CD4-positive, alpha-beta T cell treated with Interleukin-17A for 4 hours (primary cell): ENCODE data around the gene CC2D2B.
"Not testable (repeated sequence)": the region's sequence is repeated elsewhere in the genome, so short reads cannot be mapped to it uniquely, and the experiment has no call there.

ENCODE experiments used
- DNase-seq: peaks from one replicate; pipeline ENCODE4 v3.0.0-alpha.2; 2020; ENCODE audit warnings: mixed read lengths

Gene CC2D2B

GRCh38 chr10:96022739-96023138 lies 115.0 kb downstream of the CC2D2B start:
- no peak for DNase-seq

GRCh38 chr10:96023168-96023567 lies 115.4 kb downstream of the CC2D2B start:
- DNase-seq = no peak

- DNase-seq = no peak
Measured at GRCh38 chr10:96025566-96025965, 117.8 kb downstream of the CC2D2B start.

GRCh38 chr10:96034625-96035024 lies 126.8 kb downstream of the CC2D2B start:
- no peak for DNase-seq

- DNase-seq = no peak
Measured at GRCh38 chr10:96038476-96039387, 131.0 kb downstream of the CC2D2B start.

- no peak for DNase-seq
Measured at GRCh38 chr10:96041146-96041545, 133.4 kb downstream of the CC2D2B start.

GRCh38 chr10:96043033-96043892 lies 135.5 kb downstream of the CC2D2B start, which contains the start of gene CCNJ:
Gene CCNJ (plus strand): TSS chr10:96043583. CDS start chr10:96044394, 811 bp downstream.
- DNase-seq = peak; percentile 84

GRCh38 chr10:96043893-96044715 lies 136.3 kb downstream of the CC2D2B start:
- DNase-seq = peak; percentile 57

GRCh38 chr10:96044736-96045135 lies 137.0 kb downstream of the CC2D2B start:
- DNase-seq = no peak

GRCh38 chr10:96046546-96046945 lies 138.8 kb downstream of the CC2D2B start:
- DNase-seq = no peak

GRCh38 chr10:96047004-96047649 lies 139.4 kb downstream of the CC2D2B start:
- DNase-seq = no peak

GRCh38 chr10:96047925-96048324 lies 140.2 kb downstream of the CC2D2B start:
- not testable (repeated sequence) for DNase-seq

GRCh38 chr10:96049340-96049739 lies 141.6 kb downstream of the CC2D2B start:
- no peak for DNase-seq

- DNase-seq = no peak
Measured at GRCh38 chr10:96053985-96054384, 146.2 kb downstream of the CC2D2B start.

GRCh38 chr10:96056787-96057186 lies 149.0 kb downstream of the CC2D2B start:
- DNase-seq = no peak

- DNase-seq = no peak
Measured at GRCh38 chr10:96061232-96061631, 153.5 kb downstream of the CC2D2B start.

- DNase-seq = no peak
Measured at GRCh38 chr10:96072674-96073073, 164.9 kb downstream of the CC2D2B start.

- no peak for DNase-seq
Measured at GRCh38 chr10:96073722-96074121, 165.9 kb downstream of the CC2D2B start.

- DNase-seq = no peak
Measured at GRCh38 chr10:96074776-96075175, 167.0 kb downstream of the CC2D2B start.

GRCh38 chr10:96075977-96076376 lies 168.2 kb downstream of the CC2D2B start:
- DNase-seq = no peak

- DNase-seq = no peak
Measured at GRCh38 chr10:96077156-96077555, 169.4 kb downstream of the CC2D2B start.

GRCh38 chr10:96082153-96082552 lies 174.4 kb downstream of the CC2D2B start:
- DNase-seq = no peak
